ENCODE data around the gene ADAMTSL1. TPM values are rescaled to one million over a fixed set of nuclear protein-coding genes. Genes with fewer than 3 reads are reported as not detected.

The ADAMTSL1 gene
- total RNA-seq, 1 experiment from 2014 or later: 0.94 TPM

GRCh38 chr9:18459962-18460584, 13.9 kb upstream of the ADAMTSL1 start:
- ATAC-seq (no peak), DNase-seq (ENCODE audit: low spot score) (no peak)
- no peaks in the 10 kb centered on the region for H3K27me3 Mint-ChIP-seq (ENCODE audit: low read depth)
- H3K27ac Mint-ChIP-seq: no peak overlapping the region
- CTCF ChIA-PET: interaction anchor here (0.6 kb wide), 1 partner anchor 51 kb away, joined by 3 read pairs; no protein-coding TSS in a partner anchor
- POLR2A ChIA-PET: no interaction called here
- no peak for TF ChIP-seq SP1 (CRISPR knock-in tag; conservative IDR thresholded peaks at IDR 0.05)
- TF ChIP-seq ZNF232 (CRISPR knock-in tag; IDR thresholded peaks at IDR 0.05): no peak
- no peak for TF ChIP-seq ZNF671 (CRISPR knock-in tag; IDR thresholded peaks at IDR 0.05)
- TF ChIP-seq KAT7 (CRISPR knock-in tag; IDR thresholded peaks at IDR 0.05; ENCODE audit: borderline replicate concordance): no peak
- TF ChIP-seq FOXJ3 (CRISPR knock-in tag; IDR thresholded peaks at IDR 0.05; ENCODE audit: borderline replicate concordance): no peak
- TF ChIP-seq SOX15 (CRISPR knock-in tag; IDR thresholded peaks at IDR 0.05): no peak
- TF ChIP-seq NFATC4 (CRISPR knock-in tag; IDR thresholded peaks at IDR 0.05): no peak
- TF ChIP-seq, protein P1, sequence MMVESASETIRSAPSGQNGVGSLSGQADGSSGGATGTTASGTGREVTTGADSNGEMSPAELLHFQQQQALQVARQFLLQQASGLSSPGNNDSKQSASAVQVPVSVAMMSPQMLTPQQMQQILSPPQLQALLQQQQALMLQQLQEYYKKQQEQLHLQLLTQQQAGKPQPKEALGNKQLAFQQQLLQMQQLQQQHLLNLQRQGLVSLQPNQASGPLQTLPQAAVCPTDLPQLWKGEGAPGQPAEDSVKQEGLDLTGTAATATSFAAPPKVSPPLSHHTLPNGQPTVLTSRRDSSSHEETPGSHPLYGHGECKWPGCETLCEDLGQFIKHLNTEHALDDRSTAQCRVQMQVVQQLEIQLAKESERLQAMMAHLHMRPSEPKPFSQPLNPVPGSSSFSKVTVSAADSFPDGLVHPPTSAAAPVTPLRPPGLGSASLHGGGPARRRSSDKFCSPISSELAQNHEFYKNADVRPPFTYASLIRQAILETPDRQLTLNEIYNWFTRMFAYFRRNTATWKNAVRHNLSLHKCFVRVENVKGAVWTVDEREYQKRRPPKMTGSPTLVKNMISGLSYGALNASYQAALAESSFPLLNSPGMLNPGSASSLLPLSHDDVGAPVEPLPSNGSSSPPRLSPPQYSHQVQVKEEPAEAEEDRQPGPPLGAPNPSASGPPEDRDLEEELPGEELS (CRISPR knock-in tag; IDR thresholded peaks at IDR 0.05): no peak
- no peak for TF ChIP-seq ATF3 (CRISPR knock-in tag; conservative IDR thresholded peaks at IDR 0.05)
- TF ChIP-seq ESRRA (CRISPR knock-in tag; IDR thresholded peaks at IDR 0.05; ENCODE audit: borderline replicate concordance): no peak
- no peak for TF ChIP-seq FOXP1 (CRISPR knock-in tag; IDR thresholded peaks at IDR 0.05; ENCODE audit: borderline replicate concordance)
- TF ChIP-seq, protein P2, sequence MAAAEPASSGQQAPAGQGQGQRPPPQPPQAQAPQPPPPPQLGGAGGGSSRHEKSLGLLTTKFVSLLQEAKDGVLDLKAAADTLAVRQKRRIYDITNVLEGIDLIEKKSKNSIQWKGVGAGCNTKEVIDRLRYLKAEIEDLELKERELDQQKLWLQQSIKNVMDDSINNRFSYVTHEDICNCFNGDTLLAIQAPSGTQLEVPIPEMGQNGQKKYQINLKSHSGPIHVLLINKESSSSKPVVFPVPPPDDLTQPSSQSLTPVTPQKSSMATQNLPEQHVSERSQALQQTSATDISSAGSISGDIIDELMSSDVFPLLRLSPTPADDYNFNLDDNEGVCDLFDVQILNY (CRISPR knock-in tag; IDR thresholded peaks at IDR 0.05): no peak
- H3K4me1 Mint-ChIP-seq: no peaks in the 10 kb centered on the region
- H3K4me3 Mint-ChIP-seq: no peak overlapping the region
- no peaks in the 10 kb centered on the region for H3K9me3 Mint-ChIP-seq
- no peaks in the 10 kb centered on the region for H3K36me3 Mint-ChIP-seq

DNA sequence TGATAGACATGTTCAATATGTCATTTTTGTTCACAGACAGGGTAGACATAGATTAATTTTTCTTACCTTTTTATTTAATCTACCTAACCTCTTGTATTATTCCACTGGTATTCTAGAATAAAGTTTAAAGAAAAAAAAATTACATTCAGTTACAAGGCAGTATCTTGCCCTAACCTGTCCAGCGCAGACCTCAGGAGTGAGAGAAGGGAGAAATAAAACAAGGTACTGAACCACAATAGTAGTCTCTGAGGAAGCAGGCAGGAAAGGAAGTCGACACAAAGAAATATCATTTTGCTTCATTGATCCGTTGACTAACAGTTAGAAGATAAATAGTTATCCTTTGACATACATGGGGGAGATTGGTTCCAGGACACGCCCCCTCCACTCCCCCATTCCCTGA, 12.5 kb upstream of the ADAMTSL1 start:
- Mint-ChIP-seq H3K27me3 (ENCODE audit: low read depth) (no peaks in the 10 kb centered on the region), H3K4me3 (no peak overlapping the region), H3K36me3 (no peaks in the 10 kb centered on the region), H3K9me3 (no peaks in the 10 kb centered on the region), H3K27ac (no peak overlapping the region), H3K4me1 (no peaks in the 10 kb centered on the region)
- ATAC-seq (no peak), DNase-seq (ENCODE audit: low spot score) (no peak)
- TF ChIP-seq ESRRA (CRISPR knock-in tag; IDR thresholded peaks at IDR 0.05; ENCODE audit: borderline replicate concordance) (no peak), ZNF263 (CRISPR knock-in tag; IDR thresholded peaks at IDR 0.05; ENCODE audit: low read depth) (no peak), SMAD3 (CRISPR knock-in tag; IDR thresholded peaks at IDR 0.05; ENCODE audit: borderline replicate concordance) (no peak), E2F4 (CRISPR knock-in tag; IDR thresholded peaks at IDR 0.05; ENCODE audit: borderline replicate concordance, low read depth) (no peak), EMX1 (CRISPR knock-in tag; IDR thresholded peaks at IDR 0.05) (no peak), TEAD1 (CRISPR knock-in tag; IDR thresholded peaks at IDR 0.05) (no peak)
- TF ChIP-seq, protein P3, sequence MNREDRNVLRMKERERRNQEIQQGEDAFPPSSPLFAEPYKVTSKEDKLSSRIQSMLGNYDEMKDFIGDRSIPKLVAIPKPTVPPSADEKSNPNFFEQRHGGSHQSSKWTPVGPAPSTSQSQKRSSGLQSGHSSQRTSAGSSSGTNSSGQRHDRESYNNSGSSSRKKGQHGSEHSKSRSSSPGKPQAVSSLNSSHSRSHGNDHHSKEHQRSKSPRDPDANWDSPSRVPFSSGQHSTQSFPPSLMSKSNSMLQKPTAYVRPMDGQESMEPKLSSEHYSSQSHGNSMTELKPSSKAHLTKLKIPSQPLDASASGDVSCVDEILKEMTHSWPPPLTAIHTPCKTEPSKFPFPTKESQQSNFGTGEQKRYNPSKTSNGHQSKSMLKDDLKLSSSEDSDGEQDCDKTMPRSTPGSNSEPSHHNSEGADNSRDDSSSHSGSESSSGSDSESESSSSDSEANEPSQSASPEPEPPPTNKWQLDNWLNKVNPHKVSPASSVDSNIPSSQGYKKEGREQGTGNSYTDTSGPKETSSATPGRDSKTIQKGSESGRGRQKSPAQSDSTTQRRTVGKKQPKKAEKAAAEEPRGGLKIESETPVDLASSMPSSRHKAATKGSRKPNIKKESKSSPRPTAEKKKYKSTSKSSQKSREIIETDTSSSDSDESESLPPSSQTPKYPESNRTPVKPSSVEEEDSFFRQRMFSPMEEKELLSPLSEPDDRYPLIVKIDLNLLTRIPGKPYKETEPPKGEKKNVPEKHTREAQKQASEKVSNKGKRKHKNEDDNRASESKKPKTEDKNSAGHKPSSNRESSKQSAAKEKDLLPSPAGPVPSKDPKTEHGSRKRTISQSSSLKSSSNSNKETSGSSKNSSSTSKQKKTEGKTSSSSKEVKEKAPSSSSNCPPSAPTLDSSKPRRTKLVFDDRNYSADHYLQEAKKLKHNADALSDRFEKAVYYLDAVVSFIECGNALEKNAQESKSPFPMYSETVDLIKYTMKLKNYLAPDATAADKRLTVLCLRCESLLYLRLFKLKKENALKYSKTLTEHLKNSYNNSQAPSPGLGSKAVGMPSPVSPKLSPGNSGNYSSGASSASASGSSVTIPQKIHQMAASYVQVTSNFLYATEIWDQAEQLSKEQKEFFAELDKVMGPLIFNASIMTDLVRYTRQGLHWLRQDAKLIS (CRISPR knock-in tag; IDR thresholded peaks at IDR 0.05; ENCODE audit: borderline replicate concordance): no peak
- ChIA-PET CTCF (no interaction called here), POLR2A (no interaction called here)
